Stimulated activated CD4-positive, alpha-beta T cell treated with anti-CD3 and anti-CD28 coated beads, Interleukin-15, amount 100 ng/mL, for 24 hours (primary cell): ENCODE data around the gene JAML.

Experiments used
- DNase-seq: peaks from one replicate; pipeline ENCODE4 v3.0.0-alpha.2; 2020

The JAML gene

GRCh38 chr11:118163494-118163893 lies 61.3 kb downstream of the JAML start:
- DNase-seq = no peak

GRCh38 chr11:118162846-118163245 lies 62.0 kb downstream of the JAML start:
- no peak for DNase-seq

GRCh38 chr11:118161786-118162185 lies 63.0 kb downstream of the JAML start:
- no peak for DNase-seq

- DNase-seq = no peak
These were observed 67.5 kb downstream of the JAML start for GRCh38 chr11:118157186-118157895.

GRCh38 chr11:118156531-118157185 lies 68.2 kb downstream of the JAML start:
- DNase-seq = peak; percentile 23

GRCh38 chr11:118155776-118156530 lies 68.9 kb downstream of the JAML start:
- no peak for DNase-seq

- DNase-seq = no peak
These were observed 70.2 kb downstream of the JAML start for GRCh38 chr11:118154641-118155040.

- DNase-seq = no peak
These were observed 70.8 kb downstream of the JAML start for GRCh38 chr11:118153976-118154375.

GRCh38 chr11:118153516-118153915 lies 71.3 kb downstream of the JAML start:
- DNase-seq = no peak

- peak; percentile 47 for DNase-seq
These were observed 72.0 kb downstream of the JAML start, which contains the start of gene SCN4B for GRCh38 chr11:118152552-118153471. Gene SCN4B, minus strand, starts transcription at chr11:118152823. Its CDS starts 150 bp downstream, at chr11:118152673.

GRCh38 chr11:118152020-118152551 lies 72.7 kb downstream of the JAML start:
- DNase-seq = no peak

- no peak for DNase-seq
These were observed 73.4 kb downstream of the JAML start for GRCh38 chr11:118151431-118151830.

- DNase-seq = no peak
These were observed 75.3 kb downstream of the JAML start for GRCh38 chr11:118149493-118149892.

- DNase-seq = no peak
These were observed 76.0 kb downstream of the JAML start for GRCh38 chr11:118148856-118149255.

- DNase-seq = no peak
These were observed 76.6 kb downstream of the JAML start for GRCh38 chr11:118148240-118148639.

GRCh38 chr11:118147502-118147901 lies 77.3 kb downstream of the JAML start:
- DNase-seq = no peak

GRCh38 chr11:118146554-118146953 lies 78.3 kb downstream of the JAML start:
- no peak for DNase-seq

GRCh38 chr11:118145285-118146227 lies 79.3 kb downstream of the JAML start:
- peak; percentile 94 for DNase-seq

- DNase-seq = no peak
These were observed 80.2 kb downstream of the JAML start for GRCh38 chr11:118144301-118145268.
